Medulla oblongata (tissue), 1 donor: Measurements from ENCODE around the gene AAGAB.

Experiments used
- DNase-seq: peaks from one replicate; pipeline ENCODE4 v3.0.0-alpha.2; 2015; ENCODE audit errors: extremely low spot score

AAGAB gene

DNA sequence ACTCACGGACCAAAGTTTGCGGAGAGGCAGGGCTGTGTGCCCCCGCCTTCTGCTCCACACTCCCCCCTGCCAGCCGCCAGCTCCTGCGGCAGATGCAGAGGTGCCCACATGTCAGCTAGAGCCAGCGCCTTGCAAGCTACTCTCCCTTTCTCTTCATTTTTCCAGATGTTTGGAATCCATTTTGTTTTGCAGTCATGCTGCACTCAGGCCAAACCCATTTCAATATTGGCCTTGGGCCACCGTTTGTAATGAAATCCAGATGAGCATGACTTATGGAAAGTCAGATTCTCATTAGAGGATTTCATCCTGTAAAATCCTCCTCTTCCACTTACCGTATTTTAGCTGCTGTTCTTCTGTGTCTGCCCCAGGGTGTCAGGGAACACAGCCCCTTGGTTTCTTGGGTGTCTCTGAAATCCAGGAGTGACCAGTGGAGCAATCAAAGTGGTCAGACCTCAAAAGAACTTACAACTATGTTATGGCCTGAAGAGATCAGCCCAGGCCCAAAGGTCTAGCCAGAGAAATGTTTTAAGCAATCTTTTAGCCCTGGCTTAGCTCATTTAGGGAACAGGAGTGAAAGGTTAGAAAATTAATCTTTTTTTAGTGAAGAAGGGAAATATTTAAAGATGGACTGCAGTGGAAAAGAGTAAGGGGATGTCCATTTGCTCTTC lies 65.8 kb downstream of the AAGAB start:
- no peak for DNase-seq

DNA sequence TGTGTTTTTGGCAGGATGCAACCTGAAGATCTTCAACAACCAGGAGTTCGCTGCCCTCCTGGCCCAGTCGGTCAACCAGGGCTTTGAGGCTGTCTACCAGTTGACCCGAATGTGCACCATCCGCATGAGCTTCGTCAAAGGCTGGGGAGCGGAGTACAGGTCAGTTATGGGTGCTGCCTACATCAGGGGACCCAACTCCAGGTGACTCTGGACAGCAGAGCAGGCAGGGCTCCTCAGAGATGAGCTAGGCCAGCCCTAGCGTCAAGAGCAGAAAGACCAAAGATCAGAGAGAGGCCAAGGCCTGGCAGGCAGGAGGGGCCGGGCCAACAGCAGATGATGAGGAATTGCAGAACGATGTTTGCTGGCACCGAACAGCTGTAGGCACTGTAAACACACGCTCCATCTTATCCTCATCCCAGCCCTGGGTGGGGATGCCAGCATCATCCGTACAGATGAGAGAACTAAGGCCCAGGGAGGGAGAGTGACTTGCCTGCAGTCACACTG lies 67.1 kb downstream of the AAGAB start:
- no peak for DNase-seq

GRCh38 chr15:67186688-67187087 lies 67.8 kb downstream of the AAGAB start:
- no peak for DNase-seq

GRCh38 chr15:67186226-67186649 lies 68.2 kb downstream of the AAGAB start:
- peak; percentile 23 for DNase-seq

DNA sequence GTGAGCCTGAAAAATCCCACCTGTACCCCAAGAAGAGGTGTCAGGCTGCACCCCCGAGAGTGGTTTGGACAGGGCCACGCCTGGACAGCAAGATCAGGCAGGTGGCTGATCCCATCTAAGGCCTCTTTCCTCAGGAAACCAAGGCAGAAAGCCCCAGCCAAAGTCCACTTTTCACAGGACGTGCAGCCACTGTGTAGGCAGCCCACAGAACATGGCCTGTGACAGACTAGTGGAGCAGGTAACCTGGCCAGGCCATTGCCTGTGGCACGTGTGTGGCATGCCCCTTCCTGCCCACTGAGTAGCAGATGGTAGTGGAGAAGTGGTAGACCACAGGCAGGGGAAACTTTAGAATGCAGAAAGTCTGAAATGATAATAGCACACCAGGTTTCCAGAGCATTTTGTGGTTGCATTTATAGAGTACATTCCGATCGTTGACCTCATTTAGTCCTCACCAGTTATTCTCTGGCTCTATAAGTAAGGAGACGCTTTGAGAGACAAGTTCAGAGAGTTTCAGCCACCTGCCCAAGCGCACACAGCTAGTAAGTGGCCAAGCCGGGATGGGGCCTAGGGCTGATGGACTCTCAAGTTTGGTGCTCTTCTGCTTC lies 68.7 kb downstream of the AAGAB start:
- DNase-seq: no peak

DNA sequence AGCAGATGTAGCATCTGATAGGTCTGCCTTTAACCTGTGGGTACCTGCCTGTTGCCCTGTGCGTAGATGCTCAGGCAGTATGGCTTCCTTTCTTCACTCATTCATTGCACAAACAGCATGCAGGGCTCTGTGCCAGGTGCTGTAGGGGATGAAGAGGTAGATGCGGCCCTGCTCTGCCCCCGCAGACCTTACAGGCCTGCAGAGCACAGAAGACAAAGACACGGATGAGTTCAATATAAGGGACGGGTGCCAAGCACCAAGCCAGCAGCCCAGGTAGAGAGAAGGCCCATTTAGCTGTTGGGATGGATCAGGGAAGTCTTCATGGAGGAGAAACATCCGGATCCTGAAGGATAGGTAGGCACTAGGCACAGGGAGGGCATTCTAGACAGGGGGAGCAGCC lies 69.4 kb downstream of the AAGAB start:
- no peak for DNase-seq

- DNase-seq: no peak
Observed at GRCh38 chr15:67184208-67184925, 70.1 kb downstream of the AAGAB start.

DNA sequence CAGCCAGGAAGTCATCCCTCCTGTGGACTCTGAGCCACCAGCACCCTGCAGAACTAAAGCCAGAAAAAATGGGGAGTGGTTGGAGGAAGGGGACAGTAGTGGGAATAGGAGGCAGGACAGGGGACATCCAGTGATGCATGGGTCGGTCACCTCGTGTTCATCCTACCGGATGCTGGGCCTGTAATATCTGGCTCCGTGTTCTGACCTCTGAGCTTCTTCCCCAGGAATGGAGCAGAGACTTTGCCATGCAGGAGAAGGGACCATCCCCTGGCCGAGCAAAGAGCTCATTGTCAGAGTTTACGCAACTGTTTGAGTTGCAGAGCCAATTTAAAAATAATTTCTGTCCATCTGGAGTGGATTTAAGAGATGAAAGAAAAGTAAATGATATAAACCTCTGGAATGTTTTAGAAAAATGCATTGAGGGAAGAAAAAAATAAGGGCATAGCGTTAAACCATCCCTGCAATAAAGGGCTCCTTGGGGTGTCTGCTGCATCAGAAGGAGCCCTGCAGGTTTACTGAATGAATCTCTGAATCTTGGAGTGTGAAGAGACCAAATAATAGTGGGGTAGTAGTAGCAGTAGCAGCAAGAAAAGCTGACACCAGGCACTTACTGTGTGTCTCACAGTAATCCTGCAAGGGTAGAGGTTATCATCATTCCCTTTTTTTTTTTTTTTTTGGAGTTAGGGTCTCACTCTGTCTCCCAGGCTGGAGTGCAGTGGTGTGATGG lies 70.9 kb downstream of the AAGAB start:
- DNase-seq: no peak

- DNase-seq: no peak
Observed at GRCh38 chr15:67181221-67181639, 73.2 kb downstream of the AAGAB start.

DNA sequence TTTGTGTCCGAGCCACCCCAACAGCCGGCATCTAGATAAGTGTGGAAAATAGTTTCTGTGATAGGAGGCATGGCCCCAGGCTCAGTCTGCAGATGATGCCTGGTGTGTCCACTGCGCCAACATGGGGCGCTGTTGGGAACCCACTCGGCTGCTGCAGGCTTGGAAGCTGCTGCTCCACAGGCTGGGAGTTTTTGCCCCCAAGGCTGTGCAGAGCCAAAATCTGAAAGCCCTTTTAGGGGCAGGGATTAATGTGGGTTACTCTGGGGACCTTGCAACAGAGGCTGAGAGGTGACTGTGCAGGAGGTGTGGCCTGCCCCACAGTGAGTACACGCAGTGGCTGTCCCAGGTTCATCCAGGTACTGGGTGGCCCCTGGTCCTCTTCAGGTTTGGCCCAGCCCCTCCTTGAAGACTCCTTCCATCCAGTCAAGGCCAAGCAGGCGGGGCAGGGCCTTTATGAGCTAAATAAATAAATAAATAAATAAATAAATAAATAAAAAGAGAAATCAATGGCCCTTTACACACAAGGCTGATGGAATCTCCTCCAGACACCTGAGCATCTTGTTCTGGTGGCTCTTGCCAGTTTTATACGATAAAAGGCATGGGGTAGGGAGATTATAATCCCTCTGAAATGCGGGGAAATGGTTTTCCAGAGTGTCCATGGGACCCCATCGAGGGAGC lies 73.8 kb downstream of the AAGAB start:
- no peak for DNase-seq

DNA sequence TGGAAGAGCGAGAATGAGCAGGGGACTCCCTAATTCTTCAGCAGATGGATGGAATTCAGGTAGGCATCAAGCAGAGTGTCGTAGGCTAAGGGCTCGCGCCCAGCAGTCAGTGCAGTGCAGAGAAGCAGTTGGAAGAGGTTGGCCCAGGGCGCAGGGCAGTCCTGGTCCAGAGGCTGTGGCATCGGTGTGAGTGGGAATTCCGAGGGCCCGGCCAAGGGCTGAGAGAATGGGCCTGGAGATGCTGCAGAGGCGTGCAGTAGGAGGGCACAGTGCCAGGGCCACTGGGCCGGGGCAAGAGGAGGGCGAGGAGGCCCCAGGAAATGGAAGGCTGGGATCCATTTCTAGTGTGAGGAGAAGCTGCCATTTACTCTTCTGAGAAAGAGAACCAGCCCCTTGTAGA lies 74.4 kb downstream of the AAGAB start:
- no peak for DNase-seq

GRCh38 chr15:67179411-67179995 lies 75.0 kb downstream of the AAGAB start:
- DNase-seq: no peak

GRCh38 chr15:67178569-67179210 lies 75.8 kb downstream of the AAGAB start:
- DNase-seq: no peak

DNA sequence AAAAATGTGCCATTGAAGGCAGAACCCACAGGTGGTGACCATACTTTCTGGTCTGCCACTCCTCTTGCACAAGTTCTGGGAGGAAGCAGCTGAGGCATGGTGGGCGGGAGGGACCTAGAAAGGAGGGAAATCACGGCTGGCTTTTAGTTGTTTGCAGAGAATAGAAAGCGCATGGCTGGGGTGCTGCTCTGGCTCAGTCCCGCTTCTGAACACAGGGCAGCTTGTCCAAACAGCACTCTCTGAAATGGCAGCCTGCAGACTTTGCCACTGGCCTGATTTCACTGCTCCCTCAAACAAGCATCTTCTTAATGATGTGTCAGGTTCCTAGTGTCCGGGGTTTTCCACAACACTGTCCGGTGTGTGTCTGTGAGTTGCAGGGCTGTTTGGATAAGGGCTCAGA lies 76.7 kb downstream of the AAGAB start:
- DNase-seq: no peak

- no peak for DNase-seq
Observed at GRCh38 chr15:67176195-67176971, 78.1 kb downstream of the AAGAB start.

GRCh38 chr15:67175643-67176071 lies 78.8 kb downstream of the AAGAB start:
- DNase-seq: peak; percentile 57

DNA sequence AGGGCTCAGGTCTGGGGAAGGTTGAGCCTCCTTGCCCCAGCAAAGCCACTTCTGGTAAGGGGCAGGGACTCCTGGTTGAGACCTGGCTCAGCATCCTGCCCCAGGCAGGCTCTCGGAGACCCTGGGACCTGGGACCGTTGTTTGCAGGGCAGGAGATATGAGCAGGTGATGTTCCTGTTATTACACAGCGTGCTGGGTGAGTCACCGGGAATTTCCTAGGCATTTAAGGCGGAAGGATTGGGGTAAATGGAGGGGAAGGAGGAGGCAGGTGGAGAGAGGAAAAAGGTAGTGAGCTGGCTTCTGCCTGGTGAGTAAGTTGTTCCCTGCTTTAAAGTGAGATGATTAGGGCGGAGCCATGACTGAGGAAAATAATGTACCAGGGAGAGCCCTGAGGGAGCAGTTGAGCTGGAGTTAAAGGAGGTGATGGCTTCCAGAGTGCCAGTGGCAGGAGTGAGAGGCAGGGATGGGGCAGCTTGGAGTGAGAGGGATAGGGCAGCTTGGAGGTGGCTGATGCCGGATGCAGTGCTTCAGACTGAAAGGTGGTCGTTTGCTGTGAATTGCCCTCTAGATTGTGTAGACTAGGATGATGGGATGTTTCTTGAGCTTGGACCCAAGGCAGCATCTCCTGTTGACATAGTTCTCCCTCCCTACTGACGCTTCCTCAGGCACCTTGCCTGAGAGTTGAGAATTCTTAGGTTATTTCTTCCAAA lies 79.4 kb downstream of the AAGAB start:
- no peak for DNase-seq

- no peak for DNase-seq
Observed at GRCh38 chr15:67174446-67174845, 80.0 kb downstream of the AAGAB start.

GRCh38 chr15:67173786-67174185 lies 80.7 kb downstream of the AAGAB start:
- no peak for DNase-seq
